Sigmoid colon (tissue), 7 donors: Measurements from ENCODE around the gene NUCKS1. TPM values are rescaled to one million over a fixed set of nuclear protein-coding genes. Genes with fewer than 3 reads are reported as not detected.
A peak's percentile ranks its signal among the peaks of the same experiment; 100 is the strongest.

ENCODE experiments used
- DNase-seq: peaks from one replicate; pipeline ENCODE4 v3.0.0-alpha.2; 2019
- H3K27ac ChIP-seq, 4 donors: fragments of 200-600 bp; sonication (generic); one replicate each; pipeline ENCODE4 v1.5.1; 2016 to 2019; ENCODE audit warnings: mild to moderate bottlenecking in 1 of 4
- H3K27me3 ChIP-seq, 3 donors: fragments of 200-600 bp; sonication (generic); one replicate each; pipeline ENCODE4 v1.5.1; 2019; ENCODE audit warnings: mild to moderate bottlenecking in 1 of 3
- H3K36me3 ChIP-seq, 4 donors: fragments of 200-600 bp; sonication (generic); one replicate each; pipeline ENCODE4 v1.5.1; 2016 to 2019
- H3K4me1 ChIP-seq, 4 donors: fragments of 200-600 bp; sonication (generic); one replicate each; pipeline ENCODE4 v1.5.1; 2017 to 2019
- H3K4me3 ChIP-seq, 4 donors: fragments of 200-600 bp; sonication (generic); one replicate each; pipeline ENCODE4 v1.5.1; 2017 to 2019; ENCODE audit warnings: mild to moderate bottlenecking in 2 of 4, moderate library complexity in 1 of 4
- H3K9me3 ChIP-seq, 4 donors: fragments of 200-600 bp in 3 of 4; sonication (generic) in 3 of 4; one replicate each; pipeline versions ENCODE4 v1.5.1 to v1.6.1; 2013 to 2019
- EP300 ChIP-seq, 4 donors: sonication (generic); formaldehyde crosslinking; IDR thresholded peaks; one replicate each; pipeline ENCODE4 v1.6.1; 2017; ENCODE audit warnings: antibody characterized with exemption in 4 of 4
- POLR2A ChIP-seq, 2 donors: fragments of 450-650 bp; IDR thresholded peaks; one replicate each; pipeline ENCODE4 v1.6.1; 2016; ENCODE audit warnings: antibody characterized with exemption in 2 of 2, mild to moderate bottlenecking in 2 of 2, moderate library complexity in 2 of 2
- POLR2AphosphoS5 ChIP-seq, 4 donors: sonication (generic); formaldehyde crosslinking; IDR thresholded peaks; one replicate each; pipeline ENCODE4 v1.6.1; 2017; ENCODE audit warnings: antibody characterized with exemption in 4 of 4
- WGBS, 2 donors: extraction: QIAGEN DNeasy Blood & Tissue Kit; methylation state at CpG; one replicate each; pipeline ENCODE4 v1.1.7; 2013; 5-methylcytosine and 5-hydroxymethylcytosine counted together
- intact Hi-C: fragments of 100-400 bp; cut with DNase I; formaldehyde crosslinking; loops from one replicate; pipeline ENCODE4 v1.15.1; 2023
- polyA plus RNA-seq, 3 donors: library from polyadenylated mRNA; stranded (reverse); fragments of 200-250 nt; gene quantifications; one replicate each; pipeline ENCODE4 v1.2.3, GENCODE V29; 2013
- total RNA-seq, 4 donors: library from RNA; depleted of rRNA; stranded (reverse); fragments of >200 nt; gene quantifications; one replicate each; pipeline ENCODE4 v1.1.0, GENCODE V29; 2016
- TF ChIP-seq, protein P1 (sequence below), 4 experiments: fragments of 450-650 bp in 3 of 4; fragments of 200-600 bp in 1 of 4; IDR thresholded peaks; one replicate each; pipeline ENCODE4 v1.5.1; 2016 to 2019; ENCODE audit warnings: antibody characterized with exemption in 4 of 4, mild to moderate bottlenecking in 3 of 4, moderate library complexity in 2 of 4
- donor health status: healthy with polysubstance abuse.
- donor health status: Bipolar disorder and iron deficiency.
- donor health status: healthy.

NUCKS1 gene
- total and polyA plus RNA-seq, 7 donors: 22.2 to 112 (median 88.9) TPM

DNA sequence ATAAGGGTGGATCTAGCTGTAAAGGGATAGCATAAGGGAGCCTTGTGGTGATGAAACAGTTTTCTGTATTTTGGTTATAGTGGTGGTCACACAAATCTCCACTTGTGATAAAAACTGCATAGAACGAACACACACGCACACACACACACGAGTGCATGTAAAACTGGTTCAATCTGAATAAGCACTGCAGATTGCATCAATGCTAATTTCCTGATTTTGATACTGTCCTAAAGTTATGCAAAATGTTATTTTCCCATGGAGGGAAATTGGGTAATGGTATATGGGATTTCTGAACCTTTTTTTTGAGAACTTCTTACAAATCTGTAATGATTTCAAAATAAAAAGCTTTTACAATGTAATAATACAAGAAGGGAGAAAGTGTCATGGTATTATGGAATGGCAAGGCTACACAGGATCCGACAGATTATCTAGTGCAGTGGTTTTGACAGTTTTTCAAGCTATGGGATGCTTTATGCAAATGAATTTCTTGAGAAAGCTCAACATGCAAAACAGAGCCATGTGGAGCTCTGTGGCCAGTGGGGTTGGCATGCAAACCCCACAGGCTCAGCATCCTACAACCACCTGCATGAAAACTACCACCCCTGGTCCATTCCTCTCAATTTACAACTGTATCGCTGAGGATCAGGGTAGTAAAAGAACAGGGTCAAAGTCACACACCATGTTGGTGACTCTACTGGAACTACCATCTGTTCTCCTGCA, 44.2 kb upstream of the NUCKS1 start:
- no peaks in the 10 kb centered on the region for H3K27me3 ChIP-seq
- TF ChIP-seq POLR2A (IDR thresholded peaks at IDR 0.05) (no peak), EP300 (IDR thresholded peaks at IDR 0.05) (no peak), POLR2AphosphoS5 (IDR thresholded peaks at IDR 0.05) (no peak)
- TF ChIP-seq, protein P1, sequence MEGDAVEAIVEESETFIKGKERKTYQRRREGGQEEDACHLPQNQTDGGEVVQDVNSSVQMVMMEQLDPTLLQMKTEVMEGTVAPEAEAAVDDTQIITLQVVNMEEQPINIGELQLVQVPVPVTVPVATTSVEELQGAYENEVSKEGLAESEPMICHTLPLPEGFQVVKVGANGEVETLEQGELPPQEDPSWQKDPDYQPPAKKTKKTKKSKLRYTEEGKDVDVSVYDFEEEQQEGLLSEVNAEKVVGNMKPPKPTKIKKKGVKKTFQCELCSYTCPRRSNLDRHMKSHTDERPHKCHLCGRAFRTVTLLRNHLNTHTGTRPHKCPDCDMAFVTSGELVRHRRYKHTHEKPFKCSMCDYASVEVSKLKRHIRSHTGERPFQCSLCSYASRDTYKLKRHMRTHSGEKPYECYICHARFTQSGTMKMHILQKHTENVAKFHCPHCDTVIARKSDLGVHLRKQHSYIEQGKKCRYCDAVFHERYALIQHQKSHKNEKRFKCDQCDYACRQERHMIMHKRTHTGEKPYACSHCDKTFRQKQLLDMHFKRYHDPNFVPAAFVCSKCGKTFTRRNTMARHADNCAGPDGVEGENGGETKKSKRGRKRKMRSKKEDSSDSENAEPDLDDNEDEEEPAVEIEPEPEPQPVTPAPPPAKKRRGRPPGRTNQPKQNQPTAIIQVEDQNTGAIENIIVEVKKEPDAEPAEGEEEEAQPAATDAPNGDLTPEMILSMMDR (IDR thresholded peaks at IDR 0.05): no peak
- H3K4me1 ChIP-seq: no peaks in the 10 kb centered on the region
- DNase-seq: no peak
- no peak overlapping the region for H3K27ac ChIP-seq
- no peaks in the 10 kb centered on the region for H3K9me3 ChIP-seq
- H3K4me3 ChIP-seq: no peak overlapping the region
- intact Hi-C loops: loop anchor here (5.0 kb wide), 2 partner anchors 123 to 313 kb away; no protein-coding TSS in a partner anchor
- H3K36me3 ChIP-seq: peaks cover 24 to 98% (median 46%) of the 10 kb centered on the region in 4 donors
- 66 to 74% methylated on average over 5 of the region's 5 CpGs for WGBS, 2 donors

DNA sequence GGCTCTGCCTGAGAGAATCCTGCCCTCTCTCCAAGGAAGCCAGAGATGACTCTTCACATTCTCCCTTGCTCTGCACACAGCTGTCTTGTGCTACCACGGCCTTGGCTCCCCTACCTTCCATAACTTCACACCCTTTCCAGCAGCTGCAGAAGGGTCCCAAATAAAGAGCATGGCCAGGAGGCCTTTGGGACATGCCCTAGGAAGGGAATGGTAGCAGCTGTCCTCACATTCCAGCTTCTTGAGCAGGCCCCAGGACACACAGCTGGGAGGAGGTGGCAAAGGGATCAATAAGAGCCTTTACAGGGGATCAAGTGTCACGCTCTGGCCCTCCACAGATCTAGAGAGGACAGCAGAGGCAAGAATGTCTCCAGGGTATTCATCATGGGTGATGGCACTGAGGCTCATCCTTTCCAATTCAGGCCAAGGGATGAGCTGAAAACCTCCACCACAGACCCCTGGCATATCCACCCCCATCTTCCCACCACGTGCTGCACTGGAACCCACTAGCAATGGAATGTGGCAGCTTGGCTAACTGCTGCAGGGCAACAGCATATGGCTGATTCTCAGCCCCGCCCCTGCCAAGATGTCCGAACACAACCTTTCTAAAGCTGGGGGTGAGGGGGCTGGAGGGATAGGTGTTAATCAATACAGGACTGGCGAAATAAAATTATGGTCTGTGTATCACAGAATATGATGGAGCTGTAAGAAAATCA, 43.1 kb upstream of the NUCKS1 start:
- no peaks in the 10 kb centered on the region for H3K27me3 ChIP-seq
- H3K4me1 ChIP-seq: no peaks in the 10 kb centered on the region
- no peak for DNase-seq
- no peak overlapping the region for H3K27ac ChIP-seq
- H3K9me3 ChIP-seq: no peaks in the 10 kb centered on the region
- H3K4me3 ChIP-seq: no peak overlapping the region
- TF ChIP-seq POLR2AphosphoS5 (IDR thresholded peaks at IDR 0.05): no peak
- intact Hi-C loops: loop anchor here (5.0 kb wide), 2 partner anchors 124 to 314 kb away; no protein-coding TSS in a partner anchor
- peaks cover 13 to 88% (median 37%) of the 10 kb centered on the region in 4 donors for H3K36me3 ChIP-seq
- 83 to 86% methylated on average over 6 of the region's 6 CpGs for WGBS, 2 donors

DNA sequence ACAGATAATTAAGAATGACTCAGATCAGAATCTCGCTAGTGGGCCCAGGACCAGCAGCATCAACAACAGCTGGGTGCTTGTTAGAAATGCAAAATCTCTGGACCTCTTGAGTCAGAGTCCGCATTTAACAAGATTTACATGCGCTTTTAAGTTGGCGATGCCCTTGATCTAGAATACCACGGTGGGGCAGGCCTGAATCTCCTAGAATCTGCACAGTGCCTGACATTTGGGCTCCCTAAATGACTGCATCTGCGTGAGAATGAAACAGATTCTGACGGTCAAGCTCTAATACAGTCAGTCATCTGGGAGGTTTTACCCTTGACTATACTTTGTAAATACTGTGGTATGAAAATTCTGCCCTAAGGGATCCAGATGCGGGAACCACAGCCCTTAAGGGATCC, 42.5 kb upstream of the NUCKS1 start:
- H3K4me3 ChIP-seq: no peak overlapping the region
- no peak for DNase-seq
- no peaks in the 10 kb centered on the region for H3K27me3 ChIP-seq
- H3K9me3 ChIP-seq: no peaks in the 10 kb centered on the region
- 78 to 91% methylated on average over 8 of the region's 8 CpGs for WGBS, 2 donors
- no peaks in the 10 kb centered on the region for H3K4me1 ChIP-seq
- intact Hi-C loops: loop anchor here (5.0 kb wide), 2 partner anchors 125 to 315 kb away; no protein-coding TSS in a partner anchor
- TF ChIP-seq POLR2AphosphoS5 (IDR thresholded peaks at IDR 0.05) (no peak), POLR2A (IDR thresholded peaks at IDR 0.05) (no peak)
- TF ChIP-seq, protein P1 (IDR thresholded peaks at IDR 0.05): no peak
- H3K36me3 ChIP-seq: peaks cover 8 to 82% (median 35%) of the 10 kb centered on the region in 4 donors
- H3K27ac ChIP-seq: no peak overlapping the region

DNA sequence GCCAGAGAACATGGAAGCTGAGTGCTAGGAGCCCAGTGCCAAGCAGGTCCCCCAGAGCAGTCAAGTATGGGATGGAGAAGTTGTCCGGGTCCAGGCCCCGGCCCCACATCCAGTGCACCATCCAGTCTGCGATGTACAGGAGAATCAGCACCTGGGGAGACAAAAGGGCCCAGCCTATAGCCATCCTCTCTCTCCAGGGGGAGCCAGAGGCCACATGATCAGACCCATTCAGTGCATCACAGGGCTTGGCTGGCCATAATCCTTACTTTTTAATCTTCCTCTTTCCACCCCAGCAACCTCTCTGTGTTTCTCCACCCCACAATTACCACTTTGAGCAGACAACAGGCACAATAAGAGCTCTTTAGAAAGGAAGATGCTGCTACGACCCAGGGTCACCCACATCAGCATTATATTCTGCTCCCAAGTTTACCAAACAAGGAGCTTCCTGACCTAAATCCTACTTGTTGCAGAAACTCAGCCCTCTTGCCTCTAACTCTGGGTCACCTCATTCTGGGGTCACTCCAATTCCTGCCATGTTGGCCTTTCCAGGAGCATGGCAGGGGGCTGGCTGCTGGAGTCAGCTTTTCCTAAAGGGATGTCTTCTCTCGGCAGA, 41.7 kb upstream of the NUCKS1 start:
- 49 to 72% methylated on average over 5 of the region's 5 CpGs for WGBS, 2 donors
- peaks cover 5 to 74% (median 27%) of the 10 kb centered on the region in 4 donors for H3K36me3 ChIP-seq
- H3K4me1 ChIP-seq: no peaks in the 10 kb centered on the region
- no peak overlapping the region for H3K27ac ChIP-seq
- intact Hi-C loops: loop anchor here (1.0 to 5.0 kb wide), 3 partner anchors 126 to 316 kb away; no protein-coding TSS in a partner anchor
- H3K27me3 ChIP-seq: no peaks in the 10 kb centered on the region
- TF ChIP-seq POLR2AphosphoS5 (IDR thresholded peaks at IDR 0.05) (no peak), EP300 (IDR thresholded peaks at IDR 0.05) (no peak), POLR2A (IDR thresholded peaks at IDR 0.05) (no peak)
- TF ChIP-seq, protein P1 (IDR thresholded peaks at IDR 0.05): peak; percentile 19 to 80 (median 60)
- DNase-seq: no peak
- H3K9me3 ChIP-seq: no peaks in the 10 kb centered on the region
- H3K4me3 ChIP-seq: no peak overlapping the region
